ENCODE measurements around the gene ATP10A. TPM values are rescaled to one million over a fixed set of nuclear protein-coding genes. Genes with fewer than 3 reads are reported as not detected.
A peak's percentile ranks its signal among the peaks of the same experiment; 100 is the strongest.

The ATP10A gene
- total RNA-seq, 1 experiment from 2014 or later = 3.9 TPM

- Histone ChIP-seq H3K23ac (ENCODE audit: insufficient read length, low read depth, low read length) (no peak overlapping the region), H2BK120ac (ENCODE audit: low read depth, low read length, poor library complexity, severe bottlenecking) (no peak overlapping the region), H3T11ph (ENCODE audit: low read length) (no peak overlapping the region), H2BK5ac (ENCODE audit: insufficient read length, low read length) (no peak overlapping the region), H2BK15ac (ENCODE audit: low read depth, low read length) (no peak overlapping the region), H4K8ac (replicated peaks; ENCODE audit: insufficient read length, low read depth, low read length) (no peak overlapping the region), H3K79me1 (ENCODE audit: insufficient read depth, low read depth, low read length, poor library complexity, severe bottlenecking) (no peaks in the 10 kb centered on the region), H2BK20ac (ENCODE audit: low read depth, low read length, poor library complexity, severe bottlenecking) (no peak overlapping the region), H2BK12ac (ENCODE audit: insufficient read length, low read depth, low read length) (no peak overlapping the region), H3K27me3 (ENCODE audit: insufficient read depth, low read length) (no peaks in the 10 kb centered on the region), H2AK5ac (ENCODE audit: insufficient read length, low read length) (no peak overlapping the region), H3K23me2 (ENCODE audit: insufficient read length, low read depth, low read length, poor library complexity, severe bottlenecking) (no peaks in the 10 kb centered on the region), H4K91ac (ENCODE audit: insufficient read length, low read depth, low read length) (no peak overlapping the region), H4K20me1 (ENCODE audit: control insufficient read depth, insufficient read depth, insufficient read length) (no peaks in the 10 kb centered on the region), H3K14ac (ENCODE audit: insufficient read depth, low read length) (no peak overlapping the region), H2AFZ (ENCODE audit: low read length) (no peak overlapping the region), H3K9ac (ENCODE audit: extremely low read depth, insufficient read length, low read length) (no peak overlapping the region), H3K4me2 (ENCODE audit: insufficient read depth, insufficient read length, low read length) (no peak overlapping the region), H3K4ac (ENCODE audit: low read depth, low read length) (no peak overlapping the region), H3K27ac (ENCODE audit: insufficient read length, low read depth, low read length) (no peak overlapping the region), H3K18ac (ENCODE audit: insufficient read length, low read depth, low read length) (no peak overlapping the region), H3K4me1 (ENCODE audit: insufficient read depth, low read length) (no peaks in the 10 kb centered on the region), H3K9me3 (ENCODE audit: control insufficient read depth, low read depth, low read length) (no peaks in the 10 kb centered on the region), H4K5ac (ENCODE audit: insufficient read length, low read depth, low read length) (no peak overlapping the region), H3K56ac (ENCODE audit: insufficient read length, low read depth, low read length) (no peak overlapping the region), H3K79me2 (ENCODE audit: insufficient read depth, low read length) (no peaks in the 10 kb centered on the region)
- no CpG with 5 or more reads among the region's 10 CpGs for WGBS (ENCODE audit: extremely low coverage, insufficient read length, low lambda C conversion rate)
- Mint-ChIP-seq H3K4me3 (no peak overlapping the region), H3K9me3 (no peaks in the 10 kb centered on the region), H3K27me3 (ENCODE audit: low read depth) (peaks cover 1% of the 10 kb centered on the region; the same call in 1 of the 2 replicates), H3K36me3 (ENCODE audit: insufficient read depth in 1 of 3, low read depth in 3 of 3) (no peaks in the 10 kb centered on the region), H3K4me1 (no peaks in the 10 kb centered on the region), H3K27ac (peak overlapping the region in 1 of 3 experiments; percentile 8; a peak in 1 of 7 replicates)
- no peak for TF ChIP-seq CTCF (conservative IDR thresholded peaks at IDR 0.05)
- no peak for DNase-seq
These were observed 40.0 kb upstream of the ATP10A start for GRCh38 chr15:25903024-25903581.
